Measurements from ENCODE around the gene CCDC110.

DNA sequence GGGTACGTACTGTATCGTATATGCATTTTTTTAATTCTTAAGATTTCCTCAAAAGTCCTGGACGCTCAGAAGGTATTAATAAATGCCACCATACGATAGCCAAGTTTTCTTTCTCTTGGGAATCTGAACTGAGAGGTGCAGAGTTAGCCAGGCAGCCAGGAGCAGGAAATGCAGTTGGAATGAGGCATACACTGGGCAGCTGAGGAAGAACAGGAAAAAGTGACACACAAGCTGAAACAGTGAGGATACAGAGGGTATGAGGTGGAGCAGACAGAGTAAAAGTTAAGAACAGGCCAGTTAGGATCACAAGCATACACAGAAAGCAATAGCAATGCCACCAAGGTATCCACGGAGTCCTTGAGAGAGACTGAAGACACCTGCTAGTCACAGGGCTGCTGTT lies 59.1 kb downstream of the CCDC110 start:
- no peak for TF ChIP-seq POLR2A (IDR thresholded peaks at IDR 0.05)
- TF ChIP-seq, protein P1, sequence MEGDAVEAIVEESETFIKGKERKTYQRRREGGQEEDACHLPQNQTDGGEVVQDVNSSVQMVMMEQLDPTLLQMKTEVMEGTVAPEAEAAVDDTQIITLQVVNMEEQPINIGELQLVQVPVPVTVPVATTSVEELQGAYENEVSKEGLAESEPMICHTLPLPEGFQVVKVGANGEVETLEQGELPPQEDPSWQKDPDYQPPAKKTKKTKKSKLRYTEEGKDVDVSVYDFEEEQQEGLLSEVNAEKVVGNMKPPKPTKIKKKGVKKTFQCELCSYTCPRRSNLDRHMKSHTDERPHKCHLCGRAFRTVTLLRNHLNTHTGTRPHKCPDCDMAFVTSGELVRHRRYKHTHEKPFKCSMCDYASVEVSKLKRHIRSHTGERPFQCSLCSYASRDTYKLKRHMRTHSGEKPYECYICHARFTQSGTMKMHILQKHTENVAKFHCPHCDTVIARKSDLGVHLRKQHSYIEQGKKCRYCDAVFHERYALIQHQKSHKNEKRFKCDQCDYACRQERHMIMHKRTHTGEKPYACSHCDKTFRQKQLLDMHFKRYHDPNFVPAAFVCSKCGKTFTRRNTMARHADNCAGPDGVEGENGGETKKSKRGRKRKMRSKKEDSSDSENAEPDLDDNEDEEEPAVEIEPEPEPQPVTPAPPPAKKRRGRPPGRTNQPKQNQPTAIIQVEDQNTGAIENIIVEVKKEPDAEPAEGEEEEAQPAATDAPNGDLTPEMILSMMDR (IDR thresholded peaks at IDR 0.05) = no peak
